Thyroid gland (tissue), 4 donors: Measurements from ENCODE around the gene MED28.

Experiments
- CTCF ChIP-seq, 6 experiments: fragments of 200-600 bp in 3 of 6; fragments of 450-650 bp in 3 of 6; sonication (generic) in 3 of 6; IDR thresholded peaks; one replicate each; pipeline ENCODE4 v1.5.1; 2016 to 2019; ENCODE audit warnings: antibody characterized with exemption in 6 of 6, mild to moderate bottlenecking in 2 of 6, inconsistent platforms in 1 of 6, moderate library complexity in 1 of 6
- POLR2A ChIP-seq, 2 donors: fragments of 450-650 bp; IDR thresholded peaks; one replicate each; pipeline ENCODE4 v1.6.1; 2017; ENCODE audit warnings: antibody characterized with exemption in 2 of 2, mild to moderate bottlenecking in 2 of 2, moderate library complexity in 1 of 2

GRCh38 chr4:17613761-17614415 lies 553 bp upstream of the MED28 start:
- TF ChIP-seq CTCF (IDR thresholded peaks at IDR 0.05) (no peak), POLR2A (IDR thresholded peaks at IDR 0.05) (no peak)
